ENCODE results near the gene ACOT8. TPM values are rescaled to one million over a fixed set of nuclear protein-coding genes. Genes with fewer than 3 reads are reported as not detected.

Gene ACOT8
- total RNA-seq, 1 donor from 2014 or later = 27.3 TPM

DNA sequence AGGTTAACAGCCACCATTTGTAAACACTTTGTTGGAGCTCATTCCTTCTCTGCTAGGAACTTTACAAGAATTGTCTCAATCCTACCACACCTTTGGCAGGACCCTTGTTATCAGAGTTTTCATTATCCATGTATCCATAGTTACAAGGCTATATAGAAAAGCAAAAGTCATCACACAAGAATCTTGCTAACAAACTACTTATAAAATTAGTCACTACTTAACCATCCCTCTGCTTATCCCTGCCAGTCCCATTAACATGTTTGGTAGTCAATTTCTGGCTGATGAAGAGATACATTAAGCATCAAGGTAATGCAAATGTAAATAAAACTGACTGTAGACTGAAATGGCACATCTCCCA is 10.6 kb upstream of the ACOT8 start:
- H3K9me3 Mint-ChIP-seq = no peaks in the 10 kb centered on the region
- H3K4me3 Mint-ChIP-seq = no peak overlapping the region
- ChIA-PET POLR2A (no interaction called here), CTCF (no interaction called here)
- peaks cover 3% of the 10 kb centered on the region for H3K36me3 Mint-ChIP-seq (ENCODE audit: low read depth)
- TF ChIP-seq, protein P1, sequence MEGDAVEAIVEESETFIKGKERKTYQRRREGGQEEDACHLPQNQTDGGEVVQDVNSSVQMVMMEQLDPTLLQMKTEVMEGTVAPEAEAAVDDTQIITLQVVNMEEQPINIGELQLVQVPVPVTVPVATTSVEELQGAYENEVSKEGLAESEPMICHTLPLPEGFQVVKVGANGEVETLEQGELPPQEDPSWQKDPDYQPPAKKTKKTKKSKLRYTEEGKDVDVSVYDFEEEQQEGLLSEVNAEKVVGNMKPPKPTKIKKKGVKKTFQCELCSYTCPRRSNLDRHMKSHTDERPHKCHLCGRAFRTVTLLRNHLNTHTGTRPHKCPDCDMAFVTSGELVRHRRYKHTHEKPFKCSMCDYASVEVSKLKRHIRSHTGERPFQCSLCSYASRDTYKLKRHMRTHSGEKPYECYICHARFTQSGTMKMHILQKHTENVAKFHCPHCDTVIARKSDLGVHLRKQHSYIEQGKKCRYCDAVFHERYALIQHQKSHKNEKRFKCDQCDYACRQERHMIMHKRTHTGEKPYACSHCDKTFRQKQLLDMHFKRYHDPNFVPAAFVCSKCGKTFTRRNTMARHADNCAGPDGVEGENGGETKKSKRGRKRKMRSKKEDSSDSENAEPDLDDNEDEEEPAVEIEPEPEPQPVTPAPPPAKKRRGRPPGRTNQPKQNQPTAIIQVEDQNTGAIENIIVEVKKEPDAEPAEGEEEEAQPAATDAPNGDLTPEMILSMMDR (IDR thresholded peaks at IDR 0.05) = no peak
- DNase-seq = no peak
- intact Hi-C loops (cut with micrococcal nuclease) = no loop called here
- ATAC-seq (ENCODE audit: low read depth) = no peak
- no peak overlapping the region for H3K27ac Mint-ChIP-seq
- no peaks in the 10 kb centered on the region for H3K4me1 Mint-ChIP-seq
- H3K27me3 Mint-ChIP-seq = no peaks in the 10 kb centered on the region

DNA sequence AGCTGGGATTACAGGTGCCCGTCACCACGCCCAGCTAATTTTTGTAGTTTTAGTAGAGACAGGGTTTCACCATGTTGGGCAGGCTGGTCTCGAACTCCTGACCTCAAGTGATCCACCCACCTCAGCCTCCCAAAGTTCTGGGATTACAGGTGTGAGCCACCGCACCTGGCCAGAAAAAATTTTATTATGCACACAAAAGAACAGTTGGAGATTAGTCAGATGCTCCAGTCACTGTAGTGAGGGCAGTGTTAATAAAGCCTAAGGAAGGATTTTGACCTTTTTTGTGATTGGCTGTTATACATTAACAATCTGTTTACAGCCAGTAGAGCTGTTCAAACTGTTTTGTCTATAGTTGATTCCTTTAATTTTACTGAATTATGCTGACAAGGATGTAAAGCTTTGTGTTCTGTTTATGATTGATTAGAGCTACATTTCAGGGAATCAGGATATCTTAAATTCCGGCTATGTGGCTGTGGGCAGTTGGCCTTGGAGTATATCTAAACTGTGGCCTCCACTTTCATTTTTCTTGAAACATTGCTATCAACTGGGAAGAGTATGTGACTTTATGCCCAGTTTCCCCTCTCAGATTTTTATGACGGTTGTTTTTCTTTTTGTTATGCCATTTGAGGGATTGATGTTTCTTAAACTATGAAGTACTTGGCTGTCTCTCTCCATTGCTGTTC is 10.1 kb upstream of the ACOT8 start:
- H3K9me3 Mint-ChIP-seq = no peaks in the 10 kb centered on the region
- CTCF ChIA-PET = no interaction called here
- DNase-seq (no peak), ATAC-seq (ENCODE audit: low read depth) (no peak)
- no peaks in the 10 kb centered on the region for H3K27me3 Mint-ChIP-seq
- H3K36me3 Mint-ChIP-seq (ENCODE audit: low read depth) = peaks cover under 1% of the 10 kb centered on the region
- TF ChIP-seq, protein P1 (IDR thresholded peaks at IDR 0.05) = no peak
- intact Hi-C loops (cut with micrococcal nuclease) = no loop called here
- H3K27ac Mint-ChIP-seq = no peak overlapping the region
- no peak overlapping the region for H3K4me3 Mint-ChIP-seq
- POLR2A ChIA-PET = no interaction called here
- H3K4me1 Mint-ChIP-seq = no peaks in the 10 kb centered on the region

DNA sequence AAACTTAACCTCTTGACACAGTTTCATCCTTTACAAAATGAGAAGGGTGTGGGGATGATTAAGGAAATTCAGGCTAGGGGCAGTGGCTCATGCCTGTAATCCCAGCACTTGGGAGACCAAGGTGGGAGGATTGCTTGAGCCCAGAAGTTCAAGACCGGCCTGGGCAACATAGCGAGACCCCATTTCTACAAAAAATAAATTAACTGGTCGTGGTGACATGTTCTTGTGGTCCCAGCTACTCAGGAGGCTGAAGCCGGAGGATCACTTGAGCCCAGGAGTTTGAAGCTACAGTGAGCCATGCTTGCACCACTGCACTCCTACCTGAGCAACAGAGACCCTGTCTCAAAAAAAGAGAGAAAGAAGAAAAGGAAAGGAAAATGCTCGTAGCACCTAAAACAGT is 9.3 kb upstream of the ACOT8 start:
- no peaks in the 10 kb centered on the region for H3K9me3 Mint-ChIP-seq
- POLR2A ChIA-PET = no interaction called here
- TF ChIP-seq, protein P1 (IDR thresholded peaks at IDR 0.05) = no peak
- no peaks in the 10 kb centered on the region for H3K36me3 Mint-ChIP-seq (ENCODE audit: low read depth)
- H3K27me3 Mint-ChIP-seq = no peaks in the 10 kb centered on the region
- no peak overlapping the region for H3K4me3 Mint-ChIP-seq
- H3K27ac Mint-ChIP-seq = no peak overlapping the region
- CTCF ChIA-PET = no interaction called here
- intact Hi-C loops (cut with micrococcal nuclease) = no loop called here
- DNase-seq (no peak), ATAC-seq (ENCODE audit: low read depth) (no peak)
- H3K4me1 Mint-ChIP-seq = peaks cover under 1% of the 10 kb centered on the region

DNA sequence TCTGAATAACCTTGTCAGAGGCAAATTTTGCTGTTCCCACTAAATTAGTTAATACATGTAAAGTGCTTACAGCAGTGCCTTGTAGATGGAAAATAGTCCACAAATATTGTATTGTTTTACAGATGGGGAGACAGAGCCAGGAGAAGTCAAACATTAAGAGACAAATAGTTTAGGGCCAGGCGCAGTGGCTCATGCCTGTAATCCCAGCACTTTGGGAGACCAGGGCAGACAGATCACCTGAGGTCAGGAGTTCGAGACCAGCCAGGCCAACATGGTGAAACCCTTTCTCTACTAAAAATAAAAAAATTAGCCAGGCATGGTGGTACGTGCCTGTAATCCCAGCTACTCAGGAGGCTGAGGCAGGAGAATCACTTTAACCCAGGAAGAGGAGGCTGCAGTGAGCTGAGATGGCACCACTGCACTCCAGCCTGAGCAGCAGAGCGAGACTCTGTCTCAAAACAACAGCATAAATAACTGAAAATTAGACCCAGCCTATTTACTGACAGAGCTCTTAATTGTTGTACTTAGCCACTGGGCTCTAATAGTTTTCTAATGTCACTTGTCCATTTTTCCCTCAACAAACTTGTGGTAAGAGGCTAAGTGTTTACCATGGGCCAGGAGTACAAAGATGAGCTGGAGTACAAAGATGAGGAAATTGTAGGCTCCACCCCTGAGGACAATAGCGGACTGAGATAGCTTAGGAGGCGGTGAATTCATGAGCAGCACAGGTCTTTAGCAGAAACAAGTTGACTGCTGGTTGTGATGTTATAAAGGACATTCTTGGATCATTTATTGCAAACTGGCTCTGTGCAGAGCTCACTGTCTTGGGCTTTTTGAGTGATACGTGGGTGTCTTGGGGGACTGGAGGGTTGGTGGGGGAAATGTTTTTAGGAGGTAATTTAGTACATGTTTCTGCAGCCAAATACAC is 6.6 kb upstream of the ACOT8 start:
- H3K4me3 Mint-ChIP-seq = no peak overlapping the region
- ATAC-seq (ENCODE audit: low read depth) (no peak), DNase-seq (no peak)
- H3K36me3 Mint-ChIP-seq (ENCODE audit: low read depth) = no peaks in the 10 kb centered on the region
- H3K4me1 Mint-ChIP-seq = peaks cover 7% of the 10 kb centered on the region
- POLR2A ChIA-PET = interaction anchor here (0.7 kb wide), 1 partner anchor 71 kb away, joined by 4 read pairs; no protein-coding TSS in a partner anchor
- H3K27ac Mint-ChIP-seq = no peak overlapping the region
- CTCF ChIA-PET = no interaction called here
- H3K27me3 Mint-ChIP-seq = no peaks in the 10 kb centered on the region
- intact Hi-C loops (cut with micrococcal nuclease) = no loop called here
- no peaks in the 10 kb centered on the region for H3K9me3 Mint-ChIP-seq
- TF ChIP-seq, protein P1 (IDR thresholded peaks at IDR 0.05) = no peak
